Astrocyte (in vitro differentiated cells and primary cell): ENCODE measurements around the gene TRIM9. TPM values are rescaled to one million over a fixed set of nuclear protein-coding genes. Genes with fewer than 3 reads are reported as not detected.

Source experiments
- DNase-seq: peaks from one replicate; pipeline ENCODE4 v3.0.0-alpha.2; 2010; ENCODE audit warnings: low read depth
- FAIRE-seq: peaks from 2 replicates; lab custom pipeline; 2011; peaks lifted over from hg19 to GRCh38; lab: Jason Lieb, UNC
- H2AFZ ChIP-seq: 2 replicates; pipeline ENCODE4 v1.6.0; 2012; ENCODE audit warnings: low read depth, low read length, inconsistent platforms
- H3K27ac ChIP-seq: 2 replicates; pipeline ENCODE4 v1.5.1; 2011; ENCODE audit warnings: low read depth, low read length, inconsistent platforms
- H3K27me3 ChIP-seq: 2 replicates; pipeline ENCODE4 v1.6.0; 2011; ENCODE audit warnings: low read length, inconsistent platforms; ENCODE audit not compliant: insufficient read depth
- H3K36me3 ChIP-seq: 2 replicates; pipeline ENCODE4 v1.5.1; 2011; ENCODE audit warnings: low read length, inconsistent platforms; ENCODE audit not compliant: insufficient read depth
- H3K4me1 ChIP-seq: 2 replicates; pipeline ENCODE4 v1.5.1; 2011; ENCODE audit warnings: low read length, inconsistent platforms; ENCODE audit not compliant: insufficient read depth
- H3K4me2 ChIP-seq: 2 replicates; pipeline ENCODE4 v1.6.0; 2012; ENCODE audit warnings: low read length, inconsistent platforms
- H3K4me3 ChIP-seq: 2 replicates; pipeline ENCODE4 v1.5.1; 2011; ENCODE audit warnings: low read depth, mild to moderate bottlenecking, low read length, inconsistent platforms; ENCODE audit not compliant: insufficient read depth
- H3K79me2 ChIP-seq: 2 replicates; pipeline ENCODE4 v1.6.0; 2012; ENCODE audit warnings: mild to moderate bottlenecking, low read length, inconsistent platforms; ENCODE audit not compliant: insufficient read depth
- H3K9ac ChIP-seq: 2 replicates; pipeline ENCODE4 v1.6.0; 2012; ENCODE audit warnings: mild to moderate bottlenecking, low read length, inconsistent platforms
- H3K9me3 ChIP-seq: 2 replicates; pipeline ENCODE4 v1.5.1; 2012; ENCODE audit warnings: low read depth, mild to moderate bottlenecking, low read length, inconsistent platforms; ENCODE audit not compliant: insufficient read depth
- H4K20me1 ChIP-seq: 2 replicates; pipeline ENCODE4 v1.6.0; 2012; ENCODE audit warnings: low read length, inconsistent platforms; ENCODE audit not compliant: insufficient read depth
- H3K27ac Mint-ChIP-seq: one replicate; pipeline ENCODE4 v1.8.0; 2021; ENCODE audit warnings: mild to moderate bottlenecking, mixed read lengths; ENCODE audit not compliant: unreplicated experiment
- H3K27me3 Mint-ChIP-seq: one replicate; pipeline ENCODE4 v1.8.0; 2021; ENCODE audit warnings: low read depth, mixed read lengths; ENCODE audit not compliant: unreplicated experiment
- H3K36me3 Mint-ChIP-seq: one replicate; pipeline ENCODE4 v1.8.0; 2021; ENCODE audit warnings: low read depth, mixed read lengths; ENCODE audit not compliant: unreplicated experiment
- H3K4me1 Mint-ChIP-seq: one replicate; pipeline ENCODE4 v1.8.0; 2021; ENCODE audit warnings: low read depth, mixed read lengths; ENCODE audit not compliant: unreplicated experiment
- H3K4me3 Mint-ChIP-seq: one replicate; pipeline ENCODE4 v1.8.0; 2021; ENCODE audit warnings: mild to moderate bottlenecking, moderate library complexity, mixed read lengths; ENCODE audit not compliant: unreplicated experiment
- H3K9me3 Mint-ChIP-seq: one replicate; pipeline ENCODE4 v1.8.0; 2021; ENCODE audit warnings: mild to moderate bottlenecking, mixed read lengths; ENCODE audit not compliant: unreplicated experiment
- CTCF ChIP-seq: IDR thresholded peaks from 2 replicates; pipeline ENCODE4 v1.5.1; 2011; ENCODE audit warnings: low read depth, mild to moderate bottlenecking, inconsistent platforms, low read length, moderate library complexity; ENCODE audit not compliant: insufficient read depth
- EZH2 ChIP-seq: IDR thresholded peaks from 2 replicates; pipeline ENCODE4 v1.6.1; 2012; ENCODE audit warnings: mild to moderate bottlenecking, low read length, inconsistent platforms; ENCODE audit not compliant: insufficient read depth
- total RNA-seq: library from RNA; stranded (reverse); gene quantifications from 2 replicates; pipeline ENCODE4 v1.2.1, GENCODE V29; 2021

TRIM9 gene
- total RNA-seq, 1 donor from 2014 or later, result 4.7 TPM

GRCh38 chr14:50978888-50979287 is 116.0 kb downstream of the TRIM9 start:
- H3K36me3 Mint-ChIP-seq, result no peaks in the 10 kb centered on the region
- Histone ChIP-seq H3K4me2 (no peak overlapping the region), H3K4me1 (no peaks in the 10 kb centered on the region), H3K79me2 (no peaks in the 10 kb centered on the region), H3K9ac (no peak overlapping the region), H3K36me3 (no peaks in the 10 kb centered on the region), H3K27me3 (peaks cover 2% of the 10 kb centered on the region), H4K20me1 (no peaks in the 10 kb centered on the region), H3K9me3 (no peaks in the 10 kb centered on the region), H3K4me3 (no peak overlapping the region), H3K27ac (no peak overlapping the region), H2AFZ (no peak overlapping the region)
- no peak overlapping the region for H3K27ac Mint-ChIP-seq
- no peaks in the 10 kb centered on the region for H3K4me1 Mint-ChIP-seq
- peaks cover 11% of the 10 kb centered on the region for H3K27me3 Mint-ChIP-seq
- FAIRE-seq (no peak), DNase-seq (no peak)
- no peak for TF ChIP-seq EZH2
- TF ChIP-seq CTCF, result no peak
- no peaks in the 10 kb centered on the region for H3K9me3 Mint-ChIP-seq
- no peak overlapping the region for H3K4me3 Mint-ChIP-seq

- Mint-ChIP-seq H3K36me3 (no peaks in the 10 kb centered on the region), H3K9me3 (no peaks in the 10 kb centered on the region), H3K4me3 (no peak overlapping the region), H3K27me3 (peaks cover 11% of the 10 kb centered on the region), H3K4me1 (no peaks in the 10 kb centered on the region), H3K27ac (peak overlapping the region; percentile 20)
- TF ChIP-seq CTCF (no peak), EZH2 (no peak)
- no peaks in the 10 kb centered on the region for H3K36me3 ChIP-seq
- DNase-seq (no peak), FAIRE-seq (no peak)
- no peak overlapping the region for H3K4me2 ChIP-seq
- H3K9me3 ChIP-seq, result no peaks in the 10 kb centered on the region
- no peak overlapping the region for H3K27ac ChIP-seq
- H4K20me1 ChIP-seq, result no peaks in the 10 kb centered on the region
- no peak overlapping the region for H3K4me3 ChIP-seq
- H3K9ac ChIP-seq, result no peak overlapping the region
- H3K27me3 ChIP-seq, result peaks cover 2% of the 10 kb centered on the region
- no peaks in the 10 kb centered on the region for H3K4me1 ChIP-seq
- no peaks in the 10 kb centered on the region for H3K79me2 ChIP-seq
- H2AFZ ChIP-seq, result no peak overlapping the region
Measured at GRCh38 chr14:50978529-50978871, 116.4 kb downstream of the TRIM9 start.

- DNase-seq (no peak), FAIRE-seq (no peak)
- Histone ChIP-seq H3K27me3 (peaks cover 2% of the 10 kb centered on the region), H4K20me1 (no peaks in the 10 kb centered on the region), H3K36me3 (no peaks in the 10 kb centered on the region), H2AFZ (no peak overlapping the region), H3K4me1 (no peaks in the 10 kb centered on the region), H3K9me3 (no peaks in the 10 kb centered on the region), H3K79me2 (no peaks in the 10 kb centered on the region), H3K4me3 (no peak overlapping the region), H3K4me2 (no peak overlapping the region), H3K9ac (no peak overlapping the region), H3K27ac (no peak overlapping the region)
- Mint-ChIP-seq H3K4me1 (no peaks in the 10 kb centered on the region), H3K27me3 (peaks cover 11% of the 10 kb centered on the region), H3K36me3 (no peaks in the 10 kb centered on the region), H3K9me3 (no peaks in the 10 kb centered on the region), H3K4me3 (no peak overlapping the region), H3K27ac (peak overlapping the region; percentile 20)
- no peak for TF ChIP-seq CTCF
- TF ChIP-seq EZH2, result no peak
Measured at GRCh38 chr14:50977863-50978528, 116.9 kb downstream of the TRIM9 start.
